DMS153 (cell line): ENCODE results near the gene SLF2.
"Not testable (repeated sequence)": the region's sequence is repeated elsewhere in the genome, so short reads cannot be mapped to it uniquely, and the experiment has no call there.

ENCODE experiments used
- DNase-seq: peaks from one replicate; lab custom pipeline; 2025; lab: John Stamatoyannopoulos, UW

Gene SLF2

GRCh38 chr10:100879741-100880360 is 32.9 kb upstream of the SLF2 start:
- no peak for DNase-seq

- DNase-seq = no peak
These were observed 31.1 kb upstream of the SLF2 start for GRCh38 chr10:100881556-100882213.

GRCh38 chr10:100882252-100882651 is 30.5 kb upstream of the SLF2 start:
- DNase-seq = no peak

- no peak for DNase-seq
These were observed 30.0 kb upstream of the SLF2 start for GRCh38 chr10:100882671-100883311.

GRCh38 chr10:100883312-100883821 is 29.4 kb upstream of the SLF2 start:
- no peak for DNase-seq

GRCh38 chr10:100885611-100886010 is 27.2 kb upstream of the SLF2 start:
- not testable (repeated sequence) for DNase-seq

GRCh38 chr10:100886091-100886490 is 26.7 kb upstream of the SLF2 start:
- DNase-seq = no peak

DNA sequence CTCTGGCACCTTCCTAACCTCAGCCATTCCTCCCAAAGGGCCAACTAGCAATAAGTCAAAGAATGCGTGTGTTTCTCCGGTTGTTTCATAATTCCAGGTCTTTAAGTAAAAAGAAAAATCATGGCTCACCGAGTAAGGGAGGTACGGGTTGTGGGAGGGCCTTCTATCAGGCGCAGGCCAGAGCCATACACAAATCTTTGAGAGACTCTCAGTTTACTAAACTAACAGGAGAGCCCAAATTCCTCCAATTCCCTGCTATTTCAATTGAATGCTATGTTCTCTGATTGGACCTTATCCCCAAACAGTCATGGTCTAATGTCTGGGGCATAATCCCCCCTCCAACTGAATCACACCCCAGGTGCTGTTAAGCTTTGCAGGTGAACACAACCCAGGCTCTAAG is 26.2 kb upstream of the SLF2 start:
- no peak for DNase-seq

- no peak for DNase-seq
These were observed 25.8 kb upstream of the SLF2 start for GRCh38 chr10:100886963-100887362.

GRCh38 chr10:100887761-100888296 is 24.9 kb upstream of the SLF2 start:
- DNase-seq = no peak

- no peak for DNase-seq
These were observed 23.8 kb upstream of the SLF2 start for GRCh38 chr10:100888957-100889356.

GRCh38 chr10:100889546-100889945 is 23.2 kb upstream of the SLF2 start:
- DNase-seq = no peak

DNA sequence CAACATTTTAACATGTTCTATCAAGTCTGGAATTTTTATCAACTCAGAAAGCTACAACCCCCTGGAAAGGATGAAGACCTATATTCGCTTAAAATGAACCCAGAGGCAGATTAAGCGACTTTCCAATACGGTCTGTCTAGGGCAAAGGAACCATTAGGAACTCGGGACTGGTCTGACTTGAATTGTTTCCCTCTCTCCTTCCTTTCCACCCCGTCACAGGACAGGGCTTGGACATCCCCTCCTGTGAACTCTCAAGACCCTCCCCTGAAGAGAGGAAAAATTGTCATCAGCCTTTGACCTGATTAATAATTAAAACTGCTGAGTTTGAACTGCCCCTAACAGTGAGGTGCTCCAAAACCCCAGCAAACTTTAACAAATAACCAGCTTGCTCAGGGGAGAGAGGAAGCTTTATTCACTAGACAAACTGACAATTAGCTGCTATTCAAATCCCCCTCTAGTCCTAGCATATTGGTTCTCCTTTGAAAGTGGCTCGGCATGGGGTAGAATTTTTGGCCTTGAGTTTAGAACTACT is 22.6 kb upstream of the SLF2 start:
- DNase-seq = no peak

GRCh38 chr10:100890673-100891317 is 22.0 kb upstream of the SLF2 start:
- no peak for DNase-seq

DNA sequence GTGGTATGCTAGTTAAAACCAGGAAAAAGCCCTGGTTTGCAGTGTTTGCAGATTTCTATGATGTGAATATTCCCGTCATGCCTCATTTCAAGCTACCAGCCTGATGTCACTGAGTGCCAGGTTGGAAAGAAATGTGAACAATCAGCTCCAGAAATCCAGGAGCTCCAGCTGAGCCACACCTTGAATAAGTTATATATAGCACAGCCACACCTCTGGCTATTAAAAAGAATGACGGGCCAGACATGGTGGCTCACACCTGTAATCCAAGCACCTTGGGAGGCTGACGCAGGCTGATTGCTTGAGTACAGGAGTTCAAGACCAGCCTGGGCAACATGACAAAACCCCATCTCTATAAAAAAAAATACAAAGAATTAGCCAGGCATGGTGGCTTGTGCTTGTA is 18.7 kb upstream of the SLF2 start:
- no peak for DNase-seq

GRCh38 chr10:100894589-100895294 is 18.0 kb upstream of the SLF2 start:
- no peak for DNase-seq

DNA sequence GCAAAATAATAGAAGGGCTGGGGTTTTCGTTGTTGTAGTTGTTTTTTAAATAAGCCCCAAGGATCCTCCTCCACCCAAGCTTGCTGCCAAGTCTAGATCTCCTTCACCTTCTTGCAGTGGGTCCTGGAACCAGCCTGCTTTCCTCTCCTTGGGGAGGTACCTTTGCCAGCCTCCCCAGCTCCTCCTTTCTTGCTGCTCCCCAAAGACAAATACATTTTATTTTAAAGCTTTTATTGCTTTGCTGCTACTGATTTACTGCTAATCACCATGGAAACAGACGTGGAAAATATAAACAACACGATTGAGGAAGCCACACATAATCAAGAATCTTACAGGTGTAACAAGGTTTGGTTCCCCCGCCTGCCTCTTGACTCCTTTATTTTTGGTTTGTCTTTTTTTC is 17.4 kb upstream of the SLF2 start:
- DNase-seq = no peak

GRCh38 chr10:100895896-100896295 is 16.9 kb upstream of the SLF2 start:
- no peak for DNase-seq

DNA sequence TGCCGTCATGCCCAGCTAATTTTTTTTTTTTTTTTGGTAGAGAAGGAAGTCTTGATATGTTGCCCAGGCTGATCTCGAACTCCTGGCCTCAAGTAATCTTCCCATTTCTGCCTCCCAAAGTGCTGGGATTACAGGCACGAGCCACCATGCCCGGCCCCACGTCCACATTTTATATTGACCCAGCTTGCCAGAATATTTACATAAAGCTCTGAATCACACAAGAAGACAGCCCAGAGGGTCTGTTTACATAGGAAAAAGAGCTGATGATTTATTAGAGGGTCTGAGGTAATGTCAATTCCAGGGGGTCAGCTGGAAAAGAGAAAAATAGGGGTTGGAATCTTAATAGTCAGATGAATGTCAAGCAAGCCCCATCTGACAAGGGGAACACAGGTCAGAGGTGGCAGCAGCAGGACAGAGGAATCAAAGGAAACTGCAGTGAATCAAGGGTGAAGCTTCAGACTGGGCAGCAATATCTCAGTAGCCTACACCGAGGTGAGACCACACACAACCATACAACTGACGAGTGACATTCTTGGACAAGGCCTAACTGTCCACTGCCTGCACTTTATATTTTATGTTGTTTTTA is 15.8 kb upstream of the SLF2 start:
- no peak for DNase-seq

GRCh38 chr10:100897976-100898375 is 14.8 kb upstream of the SLF2 start:
- DNase-seq = no peak

GRCh38 chr10:100899171-100899570 is 13.6 kb upstream of the SLF2 start:
- DNase-seq = no peak
